Neuron (in vitro differentiated cells): ENCODE data around the gene APOM.

Experiments
- H2AFZ ChIP-seq: one replicate; pipeline ENCODE4 v1.6.1; 2013; ENCODE audit warnings: low read depth, mild to moderate bottlenecking, inconsistent platforms, low read length, moderate library complexity
- H3K27me3 ChIP-seq: one replicate; pipeline ENCODE4 v1.6.1; 2013; ENCODE audit warnings: low read length; ENCODE audit not compliant: insufficient read depth
- H3K36me3 ChIP-seq: one replicate; pipeline ENCODE4 v1.6.1; 2013; ENCODE audit warnings: low read length; ENCODE audit not compliant: insufficient read depth
- H3K4me1 ChIP-seq: one replicate; pipeline ENCODE4 v1.6.1; 2013; ENCODE audit warnings: low read length; ENCODE audit not compliant: insufficient read depth
- H3K4me3 ChIP-seq: 2 replicates; pipeline ENCODE4 v1.5.1; 2013; ENCODE audit warnings: mild to moderate bottlenecking, low read length, moderate library complexity
- H3K9me3 ChIP-seq: one replicate; pipeline ENCODE4 v1.6.1; 2013; ENCODE audit warnings: low read length

Gene APOM

DNA sequence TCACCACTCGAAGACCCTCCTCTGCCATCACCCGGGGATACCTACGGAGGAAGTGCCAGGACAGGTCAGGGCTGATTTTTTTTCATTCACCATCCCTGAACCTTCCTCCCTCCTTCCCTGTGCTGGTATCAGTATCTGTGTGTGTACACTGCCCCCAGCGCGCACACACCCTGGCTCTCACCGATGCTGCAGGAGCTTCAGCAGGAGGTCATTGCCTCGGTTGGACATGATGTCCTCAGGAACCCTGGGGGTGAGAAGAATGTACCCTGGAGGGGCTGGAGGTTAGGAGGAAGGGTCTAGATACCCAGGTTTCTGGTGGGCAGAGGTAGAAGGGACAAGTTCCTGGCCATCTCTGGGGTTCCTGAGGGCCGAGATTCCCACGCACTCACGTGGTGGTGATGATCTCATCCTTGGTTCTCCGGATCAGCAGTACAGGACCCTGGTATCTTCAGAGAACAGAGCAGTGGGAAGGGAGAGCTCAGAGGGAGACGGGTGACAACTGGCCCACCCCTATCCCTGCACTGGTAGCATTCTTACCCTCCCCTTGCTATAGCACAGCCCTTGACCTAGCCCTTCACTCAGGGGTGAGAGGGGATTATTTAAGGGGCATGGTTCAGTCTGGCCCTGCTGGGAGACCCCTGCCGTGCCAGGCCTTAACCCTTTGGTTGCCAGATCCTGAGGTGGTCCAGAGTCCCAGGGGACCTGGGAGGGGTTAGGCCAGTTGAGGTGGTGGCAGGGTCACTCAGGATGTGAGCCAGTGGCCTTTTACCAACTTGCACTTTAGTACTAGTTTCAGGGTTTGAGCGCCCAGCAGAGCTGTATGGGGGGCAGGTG is 32.4 kb downstream of the APOM start:
- Histone ChIP-seq H3K9me3 (peaks cover 2% of the 10 kb centered on the region), H3K27me3 (no peaks in the 10 kb centered on the region), H2AFZ (no peak overlapping the region), H3K4me3 (no peak overlapping the region), H3K36me3 (peaks cover 85% of the 10 kb centered on the region), H3K4me1 (no peaks in the 10 kb centered on the region)

GRCh38 chr6:31689249-31690110 is 33.8 kb downstream of the APOM start:
- Histone ChIP-seq H3K27me3 (no peaks in the 10 kb centered on the region), H3K4me3 (no peak overlapping the region), H2AFZ (no peak overlapping the region), H3K9me3 (no peaks in the 10 kb centered on the region), H3K4me1 (no peaks in the 10 kb centered on the region), H3K36me3 (peaks cover 84% of the 10 kb centered on the region)

DNA sequence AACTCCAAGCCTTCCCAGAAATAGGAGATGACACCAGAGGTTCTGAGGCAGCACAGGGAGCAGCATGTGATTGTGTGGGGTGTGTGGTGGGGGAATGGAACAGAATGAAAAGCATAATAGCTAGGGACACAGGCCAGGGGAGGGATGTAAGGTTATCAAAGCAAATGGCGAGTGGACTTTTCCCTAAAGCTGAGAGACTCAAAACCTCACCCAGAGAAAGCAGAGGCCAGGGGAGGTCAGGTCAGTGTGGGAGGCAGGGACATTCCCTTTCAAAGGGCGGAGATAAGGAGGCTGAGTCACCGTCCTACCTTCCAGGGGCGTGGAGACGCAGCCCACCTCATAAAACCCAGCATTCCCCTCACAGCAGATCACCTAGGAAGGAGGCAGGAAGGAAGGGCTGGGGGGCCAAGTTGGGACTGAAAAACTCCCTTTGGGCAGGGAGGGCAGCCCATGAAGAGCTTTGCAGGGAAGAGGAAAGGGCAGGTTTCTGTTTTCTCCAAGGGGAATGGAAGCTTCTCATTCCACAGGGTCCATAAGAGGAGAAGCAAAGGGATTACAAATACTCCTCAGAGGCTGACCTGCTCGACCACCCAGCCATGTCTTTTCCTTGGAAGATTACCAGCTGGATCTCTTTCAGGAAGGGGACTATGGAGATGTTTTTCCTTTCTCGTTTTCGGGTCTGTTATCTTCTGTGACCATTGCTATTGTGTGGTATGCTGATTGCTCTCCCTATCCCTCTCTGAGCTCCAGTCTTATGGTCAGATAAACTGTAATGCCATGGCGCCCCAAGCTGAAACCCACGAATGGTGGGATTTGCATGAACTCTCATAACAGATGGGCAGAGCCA is 34.8 kb downstream of the APOM start:
- Histone ChIP-seq H2AFZ (no peak overlapping the region), H3K27me3 (no peaks in the 10 kb centered on the region), H3K9me3 (no peaks in the 10 kb centered on the region), H3K4me3 (no peak overlapping the region), H3K36me3 (peaks cover 88% of the 10 kb centered on the region), H3K4me1 (no peaks in the 10 kb centered on the region)

GRCh38 chr6:31691078-31691463 is 35.4 kb downstream of the APOM start:
- Histone ChIP-seq H3K27me3 (no peaks in the 10 kb centered on the region), H2AFZ (no peak overlapping the region), H3K4me1 (no peaks in the 10 kb centered on the region), H3K4me3 (no peak overlapping the region), H3K9me3 (no peaks in the 10 kb centered on the region), H3K36me3 (peaks cover 86% of the 10 kb centered on the region)

DNA sequence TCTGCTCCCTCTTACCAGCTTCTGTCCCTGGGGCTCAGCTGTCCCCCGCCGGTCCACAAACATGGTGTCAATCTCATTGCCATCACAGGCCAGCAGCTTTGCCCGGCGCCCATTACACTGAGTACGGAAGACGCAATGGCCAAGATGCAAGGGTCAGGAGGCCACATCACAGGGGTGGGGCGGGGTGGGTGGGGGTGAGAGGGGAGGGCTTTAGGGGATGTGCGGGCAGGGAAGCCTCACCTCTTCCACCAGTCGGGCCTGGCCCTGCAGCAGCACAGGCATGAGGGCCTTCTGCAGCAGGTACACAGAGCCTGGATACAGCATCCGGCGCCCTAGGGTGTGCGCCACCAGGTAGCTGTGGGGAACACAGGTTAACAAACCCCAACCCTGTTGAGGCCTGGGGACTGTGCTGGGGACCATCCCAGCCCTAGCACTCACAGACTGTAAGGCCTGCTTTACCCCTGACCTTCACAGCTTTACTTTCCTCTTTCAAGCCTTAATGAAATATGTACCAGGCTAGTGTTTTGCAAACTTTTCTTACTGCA is 35.9 kb downstream of the APOM start:
- Histone ChIP-seq H3K4me3 (no peak overlapping the region), H2AFZ (no peak overlapping the region), H3K27me3 (no peaks in the 10 kb centered on the region), H3K4me1 (no peaks in the 10 kb centered on the region), H3K9me3 (no peaks in the 10 kb centered on the region), H3K36me3 (peaks cover 84% of the 10 kb centered on the region)

GRCh38 chr6:31692353-31692752 is 36.7 kb downstream of the APOM start:
- Histone ChIP-seq H3K4me1 (no peaks in the 10 kb centered on the region), H3K9me3 (no peaks in the 10 kb centered on the region), H3K36me3 (peaks cover 82% of the 10 kb centered on the region), H2AFZ (no peak overlapping the region), H3K27me3 (no peaks in the 10 kb centered on the region), H3K4me3 (no peak overlapping the region)

DNA sequence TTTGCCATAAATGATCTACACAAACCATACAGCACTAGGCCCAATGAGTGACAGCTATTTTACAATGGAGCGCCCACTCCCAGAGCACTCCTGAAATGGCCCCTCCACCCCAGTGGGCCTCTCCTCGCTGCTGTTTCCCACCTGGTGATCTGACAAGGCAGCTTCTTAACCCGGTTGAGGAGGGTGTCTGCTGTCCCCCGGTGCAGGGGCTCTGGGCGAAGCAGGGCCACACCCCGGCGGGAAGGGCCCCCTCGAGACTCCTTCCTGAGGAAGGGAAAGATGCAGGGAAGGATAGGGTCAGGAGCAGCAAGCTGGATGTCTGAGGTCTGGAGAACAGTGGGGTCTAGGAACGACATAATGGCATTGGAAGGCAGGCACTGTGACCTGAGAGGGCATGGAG is 37.2 kb downstream of the APOM start:
- no peak overlapping the region for H3K4me3 ChIP-seq
- no peaks in the 10 kb centered on the region for H3K9me3 ChIP-seq
- H3K36me3 ChIP-seq: peaks cover 82% of the 10 kb centered on the region
- no peaks in the 10 kb centered on the region for H3K27me3 ChIP-seq
- no peak overlapping the region for H2AFZ ChIP-seq
- no peaks in the 10 kb centered on the region for H3K4me1 ChIP-seq

DNA sequence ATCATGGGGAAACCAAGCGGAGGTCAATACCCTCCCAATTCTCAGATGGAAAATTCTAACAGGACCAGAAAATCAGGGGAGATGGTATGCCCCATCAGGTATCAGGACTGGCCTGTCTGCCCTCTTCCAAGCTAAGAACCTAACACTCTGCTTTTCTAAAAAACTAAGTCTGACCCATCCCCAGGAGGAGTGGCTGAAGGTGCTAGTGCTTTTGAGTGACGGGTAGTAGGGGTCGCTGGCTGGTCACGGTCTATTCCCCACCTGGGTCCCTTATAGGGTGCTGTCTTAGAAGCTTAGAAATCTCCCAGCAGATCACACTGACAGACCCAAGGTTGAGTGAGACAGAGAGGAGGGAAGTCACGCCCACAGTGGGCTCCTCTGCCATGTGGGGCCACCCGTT is 37.8 kb downstream of the APOM start:
- Histone ChIP-seq H3K4me3 (no peak overlapping the region), H3K36me3 (peaks cover 79% of the 10 kb centered on the region), H3K27me3 (no peaks in the 10 kb centered on the region), H2AFZ (no peak overlapping the region), H3K4me1 (no peaks in the 10 kb centered on the region), H3K9me3 (no peaks in the 10 kb centered on the region)

GRCh38 chr6:31697555-31697954 is 41.9 kb downstream of the APOM start:
- Histone ChIP-seq H3K4me3 (no peak overlapping the region), H3K4me1 (peaks cover 9% of the 10 kb centered on the region), H3K36me3 (peaks cover 56% of the 10 kb centered on the region), H3K9me3 (no peaks in the 10 kb centered on the region), H3K27me3 (no peaks in the 10 kb centered on the region), H2AFZ (no peak overlapping the region)

- no peak overlapping the region for H2AFZ ChIP-seq
- no peaks in the 10 kb centered on the region for H3K27me3 ChIP-seq
- no peak overlapping the region for H3K4me3 ChIP-seq
- peaks cover 9% of the 10 kb centered on the region for H3K4me1 ChIP-seq
- H3K9me3 ChIP-seq: no peaks in the 10 kb centered on the region
- H3K36me3 ChIP-seq: peaks cover 32% of the 10 kb centered on the region
These were observed 45.2 kb downstream of the APOM start for GRCh38 chr6:31700740-31701401.

DNA sequence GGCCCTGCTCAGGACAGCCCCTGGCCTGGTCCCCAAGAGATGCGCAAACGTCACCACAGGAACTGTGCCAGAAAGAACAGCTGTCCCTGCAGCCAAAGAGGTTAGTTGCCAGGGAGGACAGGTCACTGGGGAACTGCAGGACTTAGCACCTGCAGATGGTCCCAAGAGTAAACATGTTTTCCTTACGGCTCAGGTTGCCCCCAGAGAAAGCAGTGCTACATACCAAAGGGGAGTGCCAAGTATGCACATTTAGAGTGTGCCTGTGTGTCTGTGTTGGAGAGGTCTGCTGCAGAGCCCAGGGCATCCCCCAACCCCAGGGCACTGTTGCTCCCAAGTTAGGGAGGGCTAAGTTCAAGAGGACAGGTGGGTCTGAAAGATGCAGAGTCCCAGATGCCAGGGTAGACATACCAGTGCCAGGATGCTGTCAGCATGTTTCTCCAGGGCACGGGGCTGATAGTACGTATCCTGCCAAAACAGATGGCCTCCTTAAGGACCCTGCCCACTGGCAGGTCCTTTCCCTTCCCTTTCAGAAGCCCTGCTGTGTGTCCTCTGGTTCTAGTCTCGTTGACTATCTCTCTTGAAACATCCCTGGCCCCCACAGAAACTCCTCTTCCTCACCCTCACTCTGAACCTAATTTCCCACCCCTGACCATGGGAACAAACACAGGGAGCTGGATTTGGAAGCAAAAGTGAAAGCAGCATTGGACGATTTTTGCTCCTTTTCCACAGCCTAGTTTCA is 46.1 kb downstream of the APOM start:
- H3K4me1 ChIP-seq: peaks cover 9% of the 10 kb centered on the region
- H3K9me3 ChIP-seq: no peaks in the 10 kb centered on the region
- H2AFZ ChIP-seq: no peak overlapping the region

GRCh38 chr6:31702405-31702818 is 46.7 kb downstream of the APOM start:
- H3K27me3 ChIP-seq: no peaks in the 10 kb centered on the region
- H2AFZ ChIP-seq: peak overlapping the region; percentile 87
- H3K4me1 ChIP-seq: peaks cover 9% of the 10 kb centered on the region
- peak overlapping the region; percentile 93 for H3K4me3 ChIP-seq
- H3K9me3 ChIP-seq: no peaks in the 10 kb centered on the region
- peaks cover 22% of the 10 kb centered on the region for H3K36me3 ChIP-seq

More for the DNA sequence above, 46.1 kb downstream of the APOM start:
- Histone ChIP-seq H3K27me3 (no peaks in the 10 kb centered on the region), H3K36me3 (peaks cover 26% of the 10 kb centered on the region), H3K4me3 (peak overlapping the region; percentile 93)
